Ishikawa (cell line): ENCODE measurements around the gene BCL2A1.

Source experiments
- RAD21 ChIP-seq: IDR thresholded peaks from 2 replicates; pipeline ENCODE4 v1.6.1; 2012; ENCODE audit warnings: low read depth
- TAF1 ChIP-seq: IDR thresholded peaks from 2 replicates; pipeline ENCODE4 v1.6.1; 2012; ENCODE audit warnings: low read depth, mild to moderate bottlenecking
- ZBTB7A ChIP-seq: IDR thresholded peaks from 2 replicates; pipeline ENCODE4 v1.6.1; 2012; ENCODE audit warnings: low read depth
- TF ChIP-seq, protein P1 (sequence below): IDR thresholded peaks from 2 replicates; pipeline ENCODE4 v1.6.1; 2012; ENCODE audit warnings: low read depth, mild to moderate bottlenecking
- TF ChIP-seq, protein P2 (sequence below): IDR thresholded peaks from 2 replicates; pipeline ENCODE4 v1.6.1; 2012

GRCh38 chr15:79964232-79964805 is 6.7 kb downstream of the BCL2A1 start:
- no peak for TF ChIP-seq ZBTB7A
- TF ChIP-seq RAD21 = no peak
- TF ChIP-seq TAF1 = no peak
- TF ChIP-seq, protein P1, sequence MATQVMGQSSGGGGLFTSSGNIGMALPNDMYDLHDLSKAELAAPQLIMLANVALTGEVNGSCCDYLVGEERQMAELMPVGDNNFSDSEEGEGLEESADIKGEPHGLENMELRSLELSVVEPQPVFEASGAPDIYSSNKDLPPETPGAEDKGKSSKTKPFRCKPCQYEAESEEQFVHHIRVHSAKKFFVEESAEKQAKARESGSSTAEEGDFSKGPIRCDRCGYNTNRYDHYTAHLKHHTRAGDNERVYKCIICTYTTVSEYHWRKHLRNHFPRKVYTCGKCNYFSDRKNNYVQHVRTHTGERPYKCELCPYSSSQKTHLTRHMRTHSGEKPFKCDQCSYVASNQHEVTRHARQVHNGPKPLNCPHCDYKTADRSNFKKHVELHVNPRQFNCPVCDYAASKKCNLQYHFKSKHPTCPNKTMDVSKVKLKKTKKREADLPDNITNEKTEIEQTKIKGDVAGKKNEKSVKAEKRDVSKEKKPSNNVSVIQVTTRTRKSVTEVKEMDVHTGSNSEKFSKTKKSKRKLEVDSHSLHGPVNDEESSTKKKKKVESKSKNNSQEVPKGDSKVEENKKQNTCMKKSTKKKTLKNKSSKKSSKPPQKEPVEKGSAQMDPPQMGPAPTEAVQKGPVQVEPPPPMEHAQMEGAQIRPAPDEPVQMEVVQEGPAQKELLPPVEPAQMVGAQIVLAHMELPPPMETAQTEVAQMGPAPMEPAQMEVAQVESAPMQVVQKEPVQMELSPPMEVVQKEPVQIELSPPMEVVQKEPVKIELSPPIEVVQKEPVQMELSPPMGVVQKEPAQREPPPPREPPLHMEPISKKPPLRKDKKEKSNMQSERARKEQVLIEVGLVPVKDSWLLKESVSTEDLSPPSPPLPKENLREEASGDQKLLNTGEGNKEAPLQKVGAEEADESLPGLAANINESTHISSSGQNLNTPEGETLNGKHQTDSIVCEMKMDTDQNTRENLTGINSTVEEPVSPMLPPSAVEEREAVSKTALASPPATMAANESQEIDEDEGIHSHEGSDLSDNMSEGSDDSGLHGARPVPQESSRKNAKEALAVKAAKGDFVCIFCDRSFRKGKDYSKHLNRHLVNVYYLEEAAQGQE = no peak
- TF ChIP-seq, protein P2, sequence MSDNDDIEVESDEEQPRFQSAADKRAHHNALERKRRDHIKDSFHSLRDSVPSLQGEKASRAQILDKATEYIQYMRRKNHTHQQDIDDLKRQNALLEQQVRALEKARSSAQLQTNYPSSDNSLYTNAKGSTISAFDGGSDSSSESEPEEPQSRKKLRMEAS = no peak
